WTC11 (cell line): Measurements from ENCODE around the gene WDFY4. TPM values are rescaled to one million over a fixed set of nuclear protein-coding genes. Genes with fewer than 3 reads are reported as not detected.

Experiments used
- ATAC-seq: fragments of 200-7000 bp; cut with Tn5 transposase; 2 replicates; pipeline ENCODE4 v1.10.0; 2021; ENCODE audit warnings: mild to moderate bottlenecking, moderate library complexity
- CTCF ChIA-PET: fragments of 300-600 bp; sonication (Branson Sonifier 250); formaldehyde crosslinking; loops from one replicate; lab custom pipeline; 2021; ENCODE audit warnings: antibody characterized with exemption; lab: Charles Lee
- POLR2A ChIA-PET: fragments of 350-600 bp; sonication (Branson Sonifier 250); formaldehyde crosslinking; loops from one replicate; lab custom pipeline; 2021; ENCODE audit warnings: antibody characterized with exemption; lab: Charles Lee
- DNase-seq: peaks from one replicate; pipeline ENCODE4 v3.0.0; 2021; ENCODE audit warnings: low spot score
- H3K27ac Mint-ChIP-seq: 2 replicates; pipeline ENCODE4 v1.8.0; 2021; ENCODE audit warnings: mixed read lengths
- H3K27me3 Mint-ChIP-seq: 2 replicates; pipeline ENCODE4 v1.8.0; 2021; ENCODE audit warnings: low read depth, mild to moderate bottlenecking, moderate library complexity, mixed read lengths
- H3K36me3 Mint-ChIP-seq: 2 replicates; pipeline ENCODE4 v1.8.0; 2021; ENCODE audit warnings: mixed read lengths
- H3K4me1 Mint-ChIP-seq: 2 replicates; pipeline ENCODE4 v1.8.0; 2022; ENCODE audit warnings: mixed read lengths
- H3K4me3 Mint-ChIP-seq: 2 replicates; pipeline ENCODE4 v1.8.0; 2021; ENCODE audit warnings: mild to moderate bottlenecking, moderate library complexity, mixed read lengths
- H3K9me3 Mint-ChIP-seq: 2 replicates; pipeline ENCODE4 v1.8.0; 2021; ENCODE audit warnings: mixed read lengths
- ATF1 ChIP-seq: sonication (generic); formaldehyde crosslinking; IDR thresholded peaks from 2 replicates; pipeline ENCODE4 v1.8.1; 2023; ENCODE audit warnings: mild to moderate bottlenecking, moderate library complexity, missing genetic modification reagents
- CBFB ChIP-seq: sonication (generic); formaldehyde crosslinking; IDR thresholded peaks from 2 replicates; pipeline ENCODE4 v1.8.1; 2022; ENCODE audit warnings: mild to moderate bottlenecking, low read depth, missing genetic modification reagents
- CDX4 ChIP-seq: fragments of 250-450 bp; sonication (Bioruptor Pico); IDR thresholded peaks from 2 replicates; pipeline ENCODE4 v1.9.0; 2021; ENCODE audit warnings: moderate library complexity, mild to moderate bottlenecking, inconsistent platforms, borderline replicate concordance
- FOXJ3 ChIP-seq: sonication (generic); formaldehyde crosslinking; IDR thresholded peaks from 2 replicates; pipeline ENCODE4 v1.9.0; 2021; ENCODE audit warnings: missing genetic modification reagents, mild to moderate bottlenecking, borderline replicate concordance
- FOXK1 ChIP-seq: sonication (generic); formaldehyde crosslinking; IDR thresholded peaks from 2 replicates; pipeline ENCODE4 v1.8.0; 2022; ENCODE audit warnings: mild to moderate bottlenecking, moderate library complexity, missing genetic modification reagents
- FOXP4 ChIP-seq: sonication (generic); formaldehyde crosslinking; IDR thresholded peaks from 2 replicates; pipeline ENCODE4 v1.8.0; 2022; ENCODE audit warnings: mild to moderate bottlenecking, missing genetic modification reagents
- GABPB1 ChIP-seq: sonication (generic); formaldehyde crosslinking; IDR thresholded peaks from 2 replicates; pipeline ENCODE4 v1.8.1; 2023; ENCODE audit warnings: mild to moderate bottlenecking, missing genetic modification reagents
- GRHL2 ChIP-seq: fragments of 250-450 bp; sonication (Bioruptor Pico); IDR thresholded peaks from 2 replicates; pipeline ENCODE4 v1.8.0; 2022; ENCODE audit warnings: mild to moderate bottlenecking, moderate library complexity; ENCODE audit not compliant: insufficient replicate concordance, severe bottlenecking
- IRF1 ChIP-seq: sonication (generic); formaldehyde crosslinking; IDR thresholded peaks from 2 replicates; pipeline ENCODE4 v1.8.0; 2023; ENCODE audit warnings: missing genetic modification reagents
- IRF2 ChIP-seq: sonication (generic); formaldehyde crosslinking; IDR thresholded peaks from 2 replicates; pipeline ENCODE4 v1.8.0; 2022; ENCODE audit warnings: low read depth, missing genetic modification reagents, borderline replicate concordance
- JUN ChIP-seq: sonication (generic); formaldehyde crosslinking; IDR thresholded peaks from 2 replicates; pipeline ENCODE4 v1.8.0; 2023; ENCODE audit warnings: mild to moderate bottlenecking, missing genetic modification reagents
- MXD4 ChIP-seq: fragments of 250-450 bp; sonication (Bioruptor Pico); IDR thresholded peaks from 2 replicates; pipeline ENCODE4 v1.8.0; 2021; ENCODE audit warnings: mild to moderate bottlenecking, moderate library complexity, borderline replicate concordance
- NR3C1 ChIP-seq: sonication (generic); formaldehyde crosslinking; conservative IDR thresholded peaks from 2 replicates; pipeline ENCODE4 v1.8.1; 2023; ENCODE audit warnings: low read depth, mild to moderate bottlenecking, missing genetic modification reagents
- OVOL2 ChIP-seq: fragments of 250-450 bp; sonication (Bioruptor Pico); IDR thresholded peaks from 2 replicates; pipeline ENCODE4 v1.9.0; 2021; ENCODE audit warnings: mild to moderate bottlenecking, borderline replicate concordance
- PRRX2 ChIP-seq: fragments of 250-450 bp; sonication (Bioruptor Pico); IDR thresholded peaks from 2 replicates; pipeline ENCODE4 v1.8.0; 2021; ENCODE audit warnings: mild to moderate bottlenecking
- SMAD4 ChIP-seq: sonication (generic); formaldehyde crosslinking; IDR thresholded peaks from 2 replicates; pipeline ENCODE4 v1.8.0; 2022; ENCODE audit warnings: mild to moderate bottlenecking, missing genetic modification reagents
- SOX15 ChIP-seq: fragments of 250-450 bp; sonication (Bioruptor Pico); IDR thresholded peaks from 2 replicates; pipeline ENCODE4 v1.9.0; 2021; ENCODE audit warnings: mild to moderate bottlenecking
- STAT6 ChIP-seq: sonication (generic); formaldehyde crosslinking; conservative IDR thresholded peaks from 2 replicates; pipeline ENCODE4 v1.8.1; 2023; ENCODE audit warnings: mild to moderate bottlenecking, low read depth, missing genetic modification reagents, moderate library complexity
- ZNF219 ChIP-seq: sonication (generic); formaldehyde crosslinking; IDR thresholded peaks from 2 replicates; pipeline ENCODE4 v1.8.0; 2023; ENCODE audit warnings: missing genetic modification reagents, mild to moderate bottlenecking, borderline replicate concordance
- ZNF232 ChIP-seq: sonication (generic); formaldehyde crosslinking; IDR thresholded peaks from 2 replicates; pipeline ENCODE4 v1.8.0; 2022; ENCODE audit warnings: mild to moderate bottlenecking, missing genetic modification reagents
- ZNF396 ChIP-seq: fragments of 250-450 bp; sonication (Bioruptor Pico); IDR thresholded peaks from 2 replicates; pipeline ENCODE4 v1.8.0; 2021; ENCODE audit warnings: mild to moderate bottlenecking, moderate library complexity, borderline replicate concordance
- ZNF423 ChIP-seq: fragments of 250-450 bp; sonication (Bioruptor Pico); IDR thresholded peaks from 2 replicates; pipeline ENCODE4 v2.1.2; 2022; ENCODE audit warnings: mild to moderate bottlenecking, moderate library complexity
- total RNA-seq: library from RNA; stranded (reverse); gene quantifications from 3 replicates; pipeline ENCODE4 v1.2.3, GENCODE V29; 2021
- TF ChIP-seq, protein P1 (sequence below): sonication (generic); formaldehyde crosslinking; IDR thresholded peaks from 2 replicates; pipeline ENCODE4 v1.8.1; 2023; ENCODE audit warnings: mild to moderate bottlenecking, missing genetic modification reagents, moderate library complexity
- TF ChIP-seq, protein P2 (sequence below): sonication (generic); formaldehyde crosslinking; IDR thresholded peaks from 2 replicates; pipeline ENCODE4 v1.8.1; 2023; ENCODE audit warnings: mild to moderate bottlenecking, moderate library complexity, missing genetic modification reagents
- TF ChIP-seq, protein P3 (sequence below): sonication (generic); formaldehyde crosslinking; IDR thresholded peaks from 2 replicates; pipeline ENCODE4 v1.8.1; 2023; ENCODE audit warnings: mild to moderate bottlenecking, missing genetic modification reagents
- TF ChIP-seq, protein P4 (sequence below): sonication (generic); formaldehyde crosslinking; IDR thresholded peaks from 2 replicates; pipeline ENCODE4 v1.8.1; 2022; ENCODE audit warnings: missing genetic modification reagents, borderline replicate concordance

WDFY4 gene
- total RNA-seq, 1 experiment from 2014 or later = 0.13 TPM

GRCh38 chr10:48990226-48990625, 305.6 kb downstream of the WDFY4 start:
- no peak for DNase-seq

GRCh38 chr10:48993627-48994026, 309.0 kb downstream of the WDFY4 start:
- no peak for ATAC-seq
- H3K4me3 Mint-ChIP-seq = no peak overlapping the region
- CTCF ChIA-PET = no interaction called here
- no peak for TF ChIP-seq ZNF423 (CRISPR knock-in tag)
- no peak for TF ChIP-seq STAT6 (CRISPR knock-in tag)
- TF ChIP-seq ZNF219 (CRISPR knock-in tag) = no peak
- TF ChIP-seq CDX4 (CRISPR knock-in tag) = no peak
- TF ChIP-seq, protein P1, sequence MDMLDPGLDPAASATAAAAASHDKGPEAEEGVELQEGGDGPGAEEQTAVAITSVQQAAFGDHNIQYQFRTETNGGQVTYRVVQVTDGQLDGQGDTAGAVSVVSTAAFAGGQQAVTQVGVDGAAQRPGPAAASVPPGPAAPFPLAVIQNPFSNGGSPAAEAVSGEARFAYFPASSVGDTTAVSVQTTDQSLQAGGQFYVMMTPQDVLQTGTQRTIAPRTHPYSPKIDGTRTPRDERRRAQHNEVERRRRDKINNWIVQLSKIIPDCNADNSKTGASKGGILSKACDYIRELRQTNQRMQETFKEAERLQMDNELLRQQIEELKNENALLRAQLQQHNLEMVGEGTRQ (CRISPR knock-in tag) = no peak
- TF ChIP-seq PRRX2 (CRISPR knock-in tag) = no peak
- TF ChIP-seq, protein P2, sequence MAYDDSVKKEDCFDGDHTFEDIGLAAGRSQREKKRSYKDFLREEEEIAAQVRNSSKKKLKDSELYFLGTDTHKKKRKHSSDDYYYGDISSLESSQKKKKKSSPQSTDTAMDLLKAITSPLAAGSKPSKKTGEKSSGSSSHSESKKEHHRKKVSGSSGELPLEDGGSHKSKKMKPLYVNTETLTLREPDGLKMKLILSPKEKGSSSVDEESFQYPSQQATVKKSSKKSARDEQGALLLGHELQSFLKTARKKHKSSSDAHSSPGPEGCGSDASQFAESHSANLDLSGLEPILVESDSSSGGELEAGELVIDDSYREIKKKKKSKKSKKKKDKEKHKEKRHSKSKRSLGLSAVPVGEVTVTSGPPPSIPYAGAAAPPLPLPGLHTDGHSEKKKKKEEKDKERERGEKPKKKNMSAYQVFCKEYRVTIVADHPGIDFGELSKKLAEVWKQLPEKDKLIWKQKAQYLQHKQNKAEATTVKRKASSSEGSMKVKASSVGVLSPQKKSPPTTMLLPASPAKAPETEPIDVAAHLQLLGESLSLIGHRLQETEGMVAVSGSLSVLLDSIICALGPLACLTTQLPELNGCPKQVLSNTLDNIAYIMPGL = no peak
- no peak for TF ChIP-seq ZNF396 (CRISPR knock-in tag)
- no peak for TF ChIP-seq SOX15 (CRISPR knock-in tag)
- TF ChIP-seq, protein P3, sequence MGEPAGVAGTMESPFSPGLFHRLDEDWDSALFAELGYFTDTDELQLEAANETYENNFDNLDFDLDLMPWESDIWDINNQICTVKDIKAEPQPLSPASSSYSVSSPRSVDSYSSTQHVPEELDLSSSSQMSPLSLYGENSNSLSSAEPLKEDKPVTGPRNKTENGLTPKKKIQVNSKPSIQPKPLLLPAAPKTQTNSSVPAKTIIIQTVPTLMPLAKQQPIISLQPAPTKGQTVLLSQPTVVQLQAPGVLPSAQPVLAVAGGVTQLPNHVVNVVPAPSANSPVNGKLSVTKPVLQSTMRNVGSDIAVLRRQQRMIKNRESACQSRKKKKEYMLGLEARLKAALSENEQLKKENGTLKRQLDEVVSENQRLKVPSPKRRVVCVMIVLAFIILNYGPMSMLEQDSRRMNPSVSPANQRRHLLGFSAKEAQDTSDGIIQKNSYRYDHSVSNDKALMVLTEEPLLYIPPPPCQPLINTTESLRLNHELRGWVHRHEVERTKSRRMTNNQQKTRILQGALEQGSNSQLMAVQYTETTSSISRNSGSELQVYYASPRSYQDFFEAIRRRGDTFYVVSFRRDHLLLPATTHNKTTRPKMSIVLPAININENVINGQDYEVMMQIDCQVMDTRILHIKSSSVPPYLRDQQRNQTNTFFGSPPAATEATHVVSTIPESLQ (CRISPR knock-in tag) = no peak
- TF ChIP-seq GABPB1 (CRISPR knock-in tag) = no peak

More at GRCh38 chr10:48990226-48990625, 305.6 kb downstream of the WDFY4 start:
- no peaks in the 10 kb centered on the region; the same call in 1 of the 2 replicates for H3K9me3 Mint-ChIP-seq
- H3K4me3 Mint-ChIP-seq = no peak overlapping the region
- TF ChIP-seq ZNF232 (CRISPR knock-in tag) = no peak
- TF ChIP-seq, protein P4, sequence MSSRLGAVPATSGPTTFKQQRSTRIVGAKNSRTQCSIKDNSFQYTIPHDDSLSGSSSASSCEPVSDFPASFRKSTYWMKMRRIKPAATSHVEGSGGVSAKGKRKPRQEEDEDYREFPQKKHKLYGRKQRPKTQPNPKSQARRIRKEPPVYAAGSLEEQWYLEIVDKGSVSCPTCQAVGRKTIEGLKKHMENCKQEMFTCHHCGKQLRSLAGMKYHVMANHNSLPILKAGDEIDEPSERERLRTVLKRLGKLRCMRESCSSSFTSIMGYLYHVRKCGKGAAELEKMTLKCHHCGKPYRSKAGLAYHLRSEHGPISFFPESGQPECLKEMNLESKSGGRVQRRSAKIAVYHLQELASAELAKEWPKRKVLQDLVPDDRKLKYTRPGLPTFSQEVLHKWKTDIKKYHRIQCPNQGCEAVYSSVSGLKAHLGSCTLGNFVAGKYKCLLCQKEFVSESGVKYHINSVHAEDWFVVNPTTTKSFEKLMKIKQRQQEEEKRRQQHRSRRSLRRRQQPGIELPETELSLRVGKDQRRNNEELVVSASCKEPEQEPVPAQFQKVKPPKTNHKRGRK (CRISPR knock-in tag) = no peak
- TF ChIP-seq FOXJ3 = no peak
- no peak for TF ChIP-seq OVOL2
- TF ChIP-seq MXD4 = no peak
- TF ChIP-seq JUN (CRISPR knock-in tag) = no peak
- TF ChIP-seq IRF1 (CRISPR knock-in tag) = no peak
- TF ChIP-seq SMAD4 (CRISPR knock-in tag) = no peak
- TF ChIP-seq FOXK1 (CRISPR knock-in tag) = no peak
- TF ChIP-seq CBFB (CRISPR knock-in tag) = no peak
- no peak for TF ChIP-seq GRHL2 (CRISPR knock-in tag)
- TF ChIP-seq FOXP4 (CRISPR knock-in tag) = no peak
- TF ChIP-seq ZNF396 (CRISPR knock-in tag) = no peak
- TF ChIP-seq NR3C1 (CRISPR knock-in tag) = no peak
- no peak for TF ChIP-seq ATF1 (CRISPR knock-in tag)
- no peak for TF ChIP-seq IRF2
- H3K27me3 Mint-ChIP-seq = no peaks in the 10 kb centered on the region
- no peak for ATAC-seq
- no peak overlapping the region for H3K27ac Mint-ChIP-seq
- ChIA-PET POLR2A (no interaction called here), CTCF (interaction anchor here (0.8 to 1.2 kb wide), 3 partner anchors 171 to 334 kb away, joined by 3 to 7 read pairs (median 6); no protein-coding TSS in a partner anchor)
- no peaks in the 10 kb centered on the region for H3K36me3 Mint-ChIP-seq
- no peaks in the 10 kb centered on the region for H3K4me1 Mint-ChIP-seq

More at GRCh38 chr10:48993627-48994026, 309.0 kb downstream of the WDFY4 start:
- no peaks in the 10 kb centered on the region for H3K36me3 Mint-ChIP-seq
- no peak overlapping the region for H3K27ac Mint-ChIP-seq
- DNase-seq = no peak
- H3K27me3 Mint-ChIP-seq = no peaks in the 10 kb centered on the region
- H3K4me1 Mint-ChIP-seq = no peaks in the 10 kb centered on the region
- no peaks in the 10 kb centered on the region; the same call in 1 of the 2 replicates for H3K9me3 Mint-ChIP-seq
- POLR2A ChIA-PET = no interaction called here
